Astrocyte (in vitro differentiated cells and primary cell): ENCODE data around the gene TGM5. TPM values are rescaled to one million over a fixed set of nuclear protein-coding genes. Genes with fewer than 3 reads are reported as not detected.

Experiments used
- DNase-seq: peaks from one replicate; pipeline ENCODE4 v3.0.0-alpha.2; 2010; ENCODE audit warnings: low read depth
- FAIRE-seq: peaks from 2 replicates; lab custom pipeline; 2011; peaks lifted over from hg19 to GRCh38; lab: Jason Lieb, UNC
- H2AFZ ChIP-seq: 2 replicates; pipeline ENCODE4 v1.6.0; 2012; ENCODE audit warnings: low read depth, low read length, inconsistent platforms
- H3K27ac ChIP-seq: 2 replicates; pipeline ENCODE4 v1.5.1; 2011; ENCODE audit warnings: low read depth, low read length, inconsistent platforms
- H3K27me3 ChIP-seq: 2 replicates; pipeline ENCODE4 v1.6.0; 2011; ENCODE audit warnings: low read length, inconsistent platforms; ENCODE audit not compliant: insufficient read depth
- H3K36me3 ChIP-seq: 2 replicates; pipeline ENCODE4 v1.5.1; 2011; ENCODE audit warnings: low read length, inconsistent platforms; ENCODE audit not compliant: insufficient read depth
- H3K4me1 ChIP-seq: 2 replicates; pipeline ENCODE4 v1.5.1; 2011; ENCODE audit warnings: low read length, inconsistent platforms; ENCODE audit not compliant: insufficient read depth
- H3K4me2 ChIP-seq: 2 replicates; pipeline ENCODE4 v1.6.0; 2012; ENCODE audit warnings: low read length, inconsistent platforms
- H3K4me3 ChIP-seq: 2 replicates; pipeline ENCODE4 v1.5.1; 2011; ENCODE audit warnings: low read depth, mild to moderate bottlenecking, low read length, inconsistent platforms; ENCODE audit not compliant: insufficient read depth
- H3K79me2 ChIP-seq: 2 replicates; pipeline ENCODE4 v1.6.0; 2012; ENCODE audit warnings: mild to moderate bottlenecking, low read length, inconsistent platforms; ENCODE audit not compliant: insufficient read depth
- H3K9ac ChIP-seq: 2 replicates; pipeline ENCODE4 v1.6.0; 2012; ENCODE audit warnings: mild to moderate bottlenecking, low read length, inconsistent platforms
- H3K9me3 ChIP-seq: 2 replicates; pipeline ENCODE4 v1.5.1; 2012; ENCODE audit warnings: low read depth, mild to moderate bottlenecking, low read length, inconsistent platforms; ENCODE audit not compliant: insufficient read depth
- H4K20me1 ChIP-seq: 2 replicates; pipeline ENCODE4 v1.6.0; 2012; ENCODE audit warnings: low read length, inconsistent platforms; ENCODE audit not compliant: insufficient read depth
- H3K27ac Mint-ChIP-seq: one replicate; pipeline ENCODE4 v1.8.0; 2021; ENCODE audit warnings: mild to moderate bottlenecking, mixed read lengths; ENCODE audit not compliant: unreplicated experiment
- H3K27me3 Mint-ChIP-seq: one replicate; pipeline ENCODE4 v1.8.0; 2021; ENCODE audit warnings: low read depth, mixed read lengths; ENCODE audit not compliant: unreplicated experiment
- H3K36me3 Mint-ChIP-seq: one replicate; pipeline ENCODE4 v1.8.0; 2021; ENCODE audit warnings: low read depth, mixed read lengths; ENCODE audit not compliant: unreplicated experiment
- H3K4me1 Mint-ChIP-seq: one replicate; pipeline ENCODE4 v1.8.0; 2021; ENCODE audit warnings: low read depth, mixed read lengths; ENCODE audit not compliant: unreplicated experiment
- H3K4me3 Mint-ChIP-seq: one replicate; pipeline ENCODE4 v1.8.0; 2021; ENCODE audit warnings: mild to moderate bottlenecking, moderate library complexity, mixed read lengths; ENCODE audit not compliant: unreplicated experiment
- H3K9me3 Mint-ChIP-seq: one replicate; pipeline ENCODE4 v1.8.0; 2021; ENCODE audit warnings: mild to moderate bottlenecking, mixed read lengths; ENCODE audit not compliant: unreplicated experiment
- EZH2 ChIP-seq: IDR thresholded peaks from 2 replicates; pipeline ENCODE4 v1.6.1; 2012; ENCODE audit warnings: mild to moderate bottlenecking, low read length, inconsistent platforms; ENCODE audit not compliant: insufficient read depth
- total RNA-seq: library from RNA; stranded (reverse); gene quantifications from 2 replicates; pipeline ENCODE4 v1.2.1, GENCODE V29; 2021
- TF ChIP-seq, protein P1 (sequence below): IDR thresholded peaks from 2 replicates; pipeline ENCODE4 v1.5.1; 2011; ENCODE audit warnings: low read depth, mild to moderate bottlenecking, inconsistent platforms, low read length, moderate library complexity; ENCODE audit not compliant: insufficient read depth

The TGM5 gene
- total RNA-seq, 1 donor from 2014 or later, result 0.16 TPM

DNA sequence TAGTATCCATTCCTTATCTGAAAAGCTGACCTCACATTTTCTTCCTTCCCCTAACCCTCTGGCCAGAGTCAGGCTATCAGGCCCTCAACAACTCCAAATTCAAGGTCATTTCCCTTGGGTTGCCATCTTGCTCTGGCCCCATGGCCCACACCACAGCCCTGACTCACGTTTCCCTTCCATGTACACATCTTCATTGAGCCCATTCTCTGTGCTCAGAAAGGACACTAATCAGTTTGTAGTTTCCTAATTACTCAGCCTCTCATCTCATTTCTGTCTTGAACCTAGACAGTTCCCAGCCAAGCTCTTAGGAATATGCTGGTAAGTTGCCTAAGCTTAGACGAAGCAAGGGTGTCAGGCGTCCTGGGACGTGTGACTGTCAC lies 14.9 kb downstream of the TGM5 start:
- H4K20me1 ChIP-seq, result no peaks in the 10 kb centered on the region
- H3K27ac ChIP-seq, result no peak overlapping the region
- no peak overlapping the region for H3K4me3 ChIP-seq
- no peaks in the 10 kb centered on the region for H3K79me2 ChIP-seq
- DNase-seq (no peak), FAIRE-seq (no peak)
- no peak overlapping the region for H3K9ac ChIP-seq
- no peak overlapping the region for H3K4me3 Mint-ChIP-seq
- peaks cover 3% of the 10 kb centered on the region for H3K36me3 Mint-ChIP-seq
- no peaks in the 10 kb centered on the region for H3K9me3 ChIP-seq
- no peaks in the 10 kb centered on the region for H3K36me3 ChIP-seq
- peaks cover 11% of the 10 kb centered on the region for H3K4me1 Mint-ChIP-seq
- peaks cover 9% of the 10 kb centered on the region for H3K27me3 ChIP-seq
- no peak overlapping the region for H3K4me2 ChIP-seq
- no peaks in the 10 kb centered on the region for H3K9me3 Mint-ChIP-seq
- peaks cover 22% of the 10 kb centered on the region for H3K4me1 ChIP-seq
- H2AFZ ChIP-seq, result no peak overlapping the region
- H3K27ac Mint-ChIP-seq, result no peak overlapping the region
- no peak for TF ChIP-seq EZH2
- TF ChIP-seq, protein P1, sequence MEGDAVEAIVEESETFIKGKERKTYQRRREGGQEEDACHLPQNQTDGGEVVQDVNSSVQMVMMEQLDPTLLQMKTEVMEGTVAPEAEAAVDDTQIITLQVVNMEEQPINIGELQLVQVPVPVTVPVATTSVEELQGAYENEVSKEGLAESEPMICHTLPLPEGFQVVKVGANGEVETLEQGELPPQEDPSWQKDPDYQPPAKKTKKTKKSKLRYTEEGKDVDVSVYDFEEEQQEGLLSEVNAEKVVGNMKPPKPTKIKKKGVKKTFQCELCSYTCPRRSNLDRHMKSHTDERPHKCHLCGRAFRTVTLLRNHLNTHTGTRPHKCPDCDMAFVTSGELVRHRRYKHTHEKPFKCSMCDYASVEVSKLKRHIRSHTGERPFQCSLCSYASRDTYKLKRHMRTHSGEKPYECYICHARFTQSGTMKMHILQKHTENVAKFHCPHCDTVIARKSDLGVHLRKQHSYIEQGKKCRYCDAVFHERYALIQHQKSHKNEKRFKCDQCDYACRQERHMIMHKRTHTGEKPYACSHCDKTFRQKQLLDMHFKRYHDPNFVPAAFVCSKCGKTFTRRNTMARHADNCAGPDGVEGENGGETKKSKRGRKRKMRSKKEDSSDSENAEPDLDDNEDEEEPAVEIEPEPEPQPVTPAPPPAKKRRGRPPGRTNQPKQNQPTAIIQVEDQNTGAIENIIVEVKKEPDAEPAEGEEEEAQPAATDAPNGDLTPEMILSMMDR, result no peak
- peaks cover 36% of the 10 kb centered on the region for H3K27me3 Mint-ChIP-seq

DNA sequence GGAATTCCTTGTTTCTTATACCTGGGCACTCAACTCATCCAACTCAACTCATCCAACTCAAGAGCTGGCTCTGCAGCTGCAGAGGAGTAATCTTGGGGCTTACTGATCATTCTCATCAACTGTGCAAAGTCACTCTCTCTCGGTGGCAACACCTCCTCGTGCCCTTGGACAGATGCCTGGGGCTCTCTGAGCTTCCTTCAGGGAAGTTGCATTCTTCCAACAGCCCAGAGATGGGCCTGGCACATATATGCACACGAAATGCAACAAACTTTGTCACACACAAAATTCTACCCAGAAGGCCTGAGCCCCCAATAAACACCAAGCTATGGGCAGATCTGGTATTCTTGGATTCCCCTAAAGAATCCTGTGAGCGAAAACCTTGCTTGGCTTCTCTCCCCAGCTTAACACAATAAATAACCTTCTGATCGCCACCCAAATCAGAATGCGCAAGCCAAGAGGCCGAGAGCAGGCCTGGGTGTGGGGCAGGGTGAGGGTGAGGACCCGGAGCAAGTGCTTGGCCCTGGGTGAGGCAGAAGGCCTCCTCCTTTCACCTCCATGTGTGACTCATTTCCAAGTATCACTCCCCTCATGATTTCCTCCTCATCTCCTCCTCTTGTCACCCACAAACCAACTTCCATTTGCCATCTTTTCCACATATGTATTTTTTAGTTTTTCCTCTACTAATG lies 15.4 kb downstream of the TGM5 start:
- Mint-ChIP-seq H3K27ac (no peak overlapping the region), H3K4me3 (no peak overlapping the region), H3K9me3 (no peaks in the 10 kb centered on the region), H3K36me3 (peaks cover 3% of the 10 kb centered on the region), H3K27me3 (peaks cover 34% of the 10 kb centered on the region), H3K4me1 (peaks cover 11% of the 10 kb centered on the region)
- Histone ChIP-seq H3K79me2 (no peaks in the 10 kb centered on the region), H3K4me1 (peaks cover 22% of the 10 kb centered on the region), H4K20me1 (no peaks in the 10 kb centered on the region), H3K4me2 (no peak overlapping the region), H2AFZ (no peak overlapping the region), H3K27me3 (peaks cover 9% of the 10 kb centered on the region), H3K36me3 (no peaks in the 10 kb centered on the region), H3K9ac (no peak overlapping the region), H3K4me3 (no peak overlapping the region), H3K27ac (no peak overlapping the region), H3K9me3 (no peaks in the 10 kb centered on the region)
- DNase-seq (no peak), FAIRE-seq (no peak)
- no peak for TF ChIP-seq EZH2
- TF ChIP-seq, protein P1, result no peak

DNA sequence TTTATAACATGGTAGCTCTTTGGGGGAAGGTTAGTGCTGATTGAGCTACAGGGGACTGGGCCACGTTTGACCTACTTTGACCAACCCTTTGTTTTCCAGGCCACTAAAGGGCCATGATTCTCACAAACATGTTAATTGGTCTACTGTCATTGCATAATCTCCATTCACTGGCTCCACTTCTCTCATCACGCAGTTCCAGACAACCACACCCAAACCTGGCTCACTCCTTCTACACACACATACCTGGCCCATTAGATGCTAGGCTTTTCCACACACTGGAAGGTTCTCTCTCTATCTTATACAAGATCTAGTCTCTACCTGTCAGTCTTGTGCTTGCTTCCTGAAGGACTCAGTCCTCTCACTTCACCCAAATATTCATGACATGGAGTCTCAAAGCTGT lies 15.9 kb downstream of the TGM5 start:
- Histone ChIP-seq H3K4me3 (no peak overlapping the region), H3K4me1 (peaks cover 22% of the 10 kb centered on the region), H3K9me3 (no peaks in the 10 kb centered on the region), H2AFZ (no peak overlapping the region), H3K27me3 (peaks cover 6% of the 10 kb centered on the region), H3K79me2 (no peaks in the 10 kb centered on the region), H3K4me2 (no peak overlapping the region), H3K36me3 (no peaks in the 10 kb centered on the region), H4K20me1 (no peaks in the 10 kb centered on the region), H3K27ac (no peak overlapping the region), H3K9ac (no peak overlapping the region)
- TF ChIP-seq, protein P1, result no peak
- no peak for TF ChIP-seq EZH2
- Mint-ChIP-seq H3K27me3 (peaks cover 30% of the 10 kb centered on the region), H3K9me3 (no peaks in the 10 kb centered on the region), H3K27ac (no peak overlapping the region), H3K36me3 (peaks cover 3% of the 10 kb centered on the region), H3K4me3 (no peak overlapping the region), H3K4me1 (peaks cover 11% of the 10 kb centered on the region)
- FAIRE-seq (no peak), DNase-seq (no peak)
